GM12875 (cell line): ENCODE data around the gene TAPT1.

Experiments used
- H3K4me3 ChIP-seq: one replicate; pipeline ENCODE4 v1.5.1; 2011; ENCODE audit warnings: low read depth, low read length, control low read depth
- TF ChIP-seq, protein P1 (sequence below): IDR thresholded peaks from 2 replicates; pipeline ENCODE4 v1.5.1; 2011; ENCODE audit warnings: low read depth, mild to moderate bottlenecking, control low read depth, inconsistent platforms, low read length, moderate library complexity, borderline replicate concordance; ENCODE audit not compliant: insufficient read depth

Gene TAPT1

DNA sequence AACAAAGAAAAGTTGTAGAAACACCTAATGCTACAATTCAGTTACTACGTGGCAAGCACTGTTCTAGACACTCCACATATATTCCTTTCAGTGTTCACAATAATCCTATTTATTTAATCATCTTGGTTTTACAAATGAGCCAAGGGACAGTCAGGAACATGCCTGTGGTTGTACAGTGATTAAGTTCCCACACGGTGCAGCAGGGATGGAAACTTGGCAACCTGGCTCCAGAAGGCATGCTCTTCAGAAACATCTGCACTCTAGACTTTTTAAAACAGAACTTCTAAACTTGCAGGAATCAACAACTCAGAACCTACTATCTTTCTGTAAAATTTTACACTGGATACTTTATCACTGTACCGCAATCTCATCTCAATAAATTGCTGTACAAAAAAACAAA lies 32.1 kb downstream of the TAPT1 start:
- TF ChIP-seq, protein P1, sequence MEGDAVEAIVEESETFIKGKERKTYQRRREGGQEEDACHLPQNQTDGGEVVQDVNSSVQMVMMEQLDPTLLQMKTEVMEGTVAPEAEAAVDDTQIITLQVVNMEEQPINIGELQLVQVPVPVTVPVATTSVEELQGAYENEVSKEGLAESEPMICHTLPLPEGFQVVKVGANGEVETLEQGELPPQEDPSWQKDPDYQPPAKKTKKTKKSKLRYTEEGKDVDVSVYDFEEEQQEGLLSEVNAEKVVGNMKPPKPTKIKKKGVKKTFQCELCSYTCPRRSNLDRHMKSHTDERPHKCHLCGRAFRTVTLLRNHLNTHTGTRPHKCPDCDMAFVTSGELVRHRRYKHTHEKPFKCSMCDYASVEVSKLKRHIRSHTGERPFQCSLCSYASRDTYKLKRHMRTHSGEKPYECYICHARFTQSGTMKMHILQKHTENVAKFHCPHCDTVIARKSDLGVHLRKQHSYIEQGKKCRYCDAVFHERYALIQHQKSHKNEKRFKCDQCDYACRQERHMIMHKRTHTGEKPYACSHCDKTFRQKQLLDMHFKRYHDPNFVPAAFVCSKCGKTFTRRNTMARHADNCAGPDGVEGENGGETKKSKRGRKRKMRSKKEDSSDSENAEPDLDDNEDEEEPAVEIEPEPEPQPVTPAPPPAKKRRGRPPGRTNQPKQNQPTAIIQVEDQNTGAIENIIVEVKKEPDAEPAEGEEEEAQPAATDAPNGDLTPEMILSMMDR, result no peak
- no peak overlapping the region for H3K4me3 ChIP-seq

DNA sequence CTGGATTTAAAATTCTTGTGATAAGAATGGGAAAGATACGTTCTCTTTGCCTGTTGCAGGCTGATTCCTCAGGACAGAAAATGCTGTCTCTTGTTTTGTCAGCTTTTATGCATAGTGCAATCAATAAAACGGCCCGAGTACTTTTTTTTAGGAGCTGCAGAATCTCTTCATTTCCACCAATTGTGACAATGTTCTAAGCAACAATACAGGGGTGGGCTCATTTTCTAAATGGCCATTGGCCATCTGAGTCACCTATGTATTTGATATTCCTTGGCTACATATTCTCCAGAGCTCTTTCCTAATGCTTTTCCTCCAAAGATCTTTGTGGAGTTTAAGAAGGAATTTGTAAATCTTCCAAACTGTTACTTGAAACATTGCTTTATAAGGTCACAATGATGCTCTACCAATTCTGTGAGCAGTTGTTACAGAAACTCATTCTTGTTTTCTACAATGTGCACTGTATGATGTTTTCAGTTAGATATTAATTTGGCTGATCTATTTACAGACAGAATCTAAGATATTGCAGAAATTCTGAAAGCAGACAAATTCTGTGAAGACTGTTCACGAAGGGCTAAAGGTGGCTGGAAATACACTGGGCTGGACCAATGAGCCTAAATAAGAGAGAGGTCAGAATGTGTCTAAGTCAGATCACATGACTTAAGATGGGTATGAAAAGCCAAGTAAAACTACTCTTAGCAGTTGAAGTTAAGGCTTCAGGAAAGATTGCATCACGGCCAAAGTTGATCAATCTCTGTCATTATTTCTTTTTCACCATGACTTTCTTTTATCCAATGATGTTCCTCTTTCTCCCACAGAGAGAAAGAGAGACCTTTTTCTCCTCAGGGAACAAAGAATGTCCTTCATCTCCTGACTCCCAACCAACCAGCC lies 33.4 kb downstream of the TAPT1 start:
- TF ChIP-seq, protein P1, result no peak
- H3K4me3 ChIP-seq, result no peak overlapping the region

DNA sequence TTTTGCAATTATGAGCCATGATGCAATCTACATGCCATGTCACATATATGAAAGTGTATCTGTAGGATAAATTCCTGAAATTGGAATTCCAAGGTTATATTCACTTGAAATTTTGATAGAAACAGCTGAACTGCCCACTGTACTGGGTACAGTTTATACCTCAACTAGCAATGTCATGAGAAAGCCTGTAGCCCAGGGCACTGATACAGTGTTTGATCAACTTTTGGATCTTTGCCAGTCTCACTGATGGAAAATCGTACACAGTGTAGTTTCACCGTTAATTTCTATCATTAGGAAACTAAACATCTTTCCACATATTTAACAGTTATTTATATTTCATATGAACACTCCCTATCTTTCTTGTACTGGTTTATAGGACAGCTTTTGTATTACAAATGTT lies 34.2 kb downstream of the TAPT1 start:
- no peak overlapping the region for H3K4me3 ChIP-seq
- TF ChIP-seq, protein P1, result no peak

- no peak overlapping the region for H3K4me3 ChIP-seq
- TF ChIP-seq, protein P1, result no peak
Observed at GRCh38 chr4:16187455-16187854, 38.8 kb downstream of the TAPT1 start.

- TF ChIP-seq, protein P1, result no peak
- H3K4me3 ChIP-seq, result no peak overlapping the region
Observed at GRCh38 chr4:16186986-16187385, 39.3 kb downstream of the TAPT1 start.

GRCh38 chr4:16183604-16184003 lies 42.7 kb downstream of the TAPT1 start:
- TF ChIP-seq, protein P1, result no peak
- no peak overlapping the region for H3K4me3 ChIP-seq

DNA sequence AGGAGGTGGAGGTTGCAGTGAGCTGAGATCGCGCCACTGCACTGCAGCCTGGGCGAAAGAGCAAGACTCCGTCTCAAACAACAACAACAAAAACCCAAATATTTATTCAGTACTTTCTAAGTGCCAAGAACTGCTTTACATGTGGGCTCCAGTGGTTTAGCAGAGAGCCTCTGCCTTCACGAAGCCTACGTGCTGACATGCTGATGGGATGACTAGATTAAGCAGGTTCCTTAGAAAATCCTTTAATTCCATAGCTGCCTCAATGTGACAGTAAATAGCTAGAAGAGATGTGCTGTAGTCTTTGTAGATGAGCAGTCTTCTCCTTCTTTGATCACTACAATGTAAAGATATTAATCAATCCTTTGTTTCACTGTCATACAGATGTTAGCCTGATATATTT lies 49.6 kb downstream of the TAPT1 start:
- TF ChIP-seq, protein P1, result no peak

More for the DNA sequence above, 49.6 kb downstream of the TAPT1 start:
- no peak overlapping the region for H3K4me3 ChIP-seq
